Measurements from ENCODE around the gene PCDH10.

PCDH10 gene

GRCh38 chr4:133150486-133151340 lies 1.6 kb downstream of the PCDH10 start:
- no peak for DNase-seq (ENCODE audit: low read depth)
- TF ChIP-seq CTCF (IDR thresholded peaks at IDR 0.05; ENCODE audit: control insufficient read depth, extremely low read depth, insufficient read depth): no peak
- H3K4me3 ChIP-seq (ENCODE audit: low read depth, low read length): no peak overlapping the region

GRCh38 chr4:133151341-133151690 lies 2.2 kb downstream of the PCDH10 start:
- no peak for TF ChIP-seq CTCF (IDR thresholded peaks at IDR 0.05; ENCODE audit: control insufficient read depth, extremely low read depth, insufficient read depth)
- no peak overlapping the region for H3K4me3 ChIP-seq (ENCODE audit: low read depth, low read length)
- DNase-seq (ENCODE audit: low read depth): no peak

- H3K4me3 ChIP-seq (ENCODE audit: low read depth, low read length): no peak overlapping the region
- DNase-seq (ENCODE audit: low read depth): no peak
- TF ChIP-seq CTCF (IDR thresholded peaks at IDR 0.05; ENCODE audit: control insufficient read depth, extremely low read depth, insufficient read depth): no peak
Observed at GRCh38 chr4:133151691-133152329, 2.7 kb downstream of the PCDH10 start.

- no peak overlapping the region for H3K4me3 ChIP-seq (ENCODE audit: low read depth, low read length)
- TF ChIP-seq CTCF (IDR thresholded peaks at IDR 0.05; ENCODE audit: control insufficient read depth, extremely low read depth, insufficient read depth): no peak
- DNase-seq (ENCODE audit: low read depth): no peak
Observed at GRCh38 chr4:133152330-133152821, 3.3 kb downstream of the PCDH10 start.

- H3K4me3 ChIP-seq (ENCODE audit: low read depth, low read length): no peak overlapping the region
- no peak for TF ChIP-seq CTCF (IDR thresholded peaks at IDR 0.05; ENCODE audit: control insufficient read depth, extremely low read depth, insufficient read depth)
- DNase-seq (ENCODE audit: low read depth): no peak
Observed at GRCh38 chr4:133152831-133153481, 3.9 kb downstream of the PCDH10 start.

- DNase-seq (ENCODE audit: low read depth): no peak
- no peak overlapping the region for H3K4me3 ChIP-seq (ENCODE audit: low read depth, low read length)
- peak; percentile 73 for TF ChIP-seq CTCF (IDR thresholded peaks at IDR 0.05; ENCODE audit: control insufficient read depth, extremely low read depth, insufficient read depth)
Observed at GRCh38 chr4:133154725-133155124, 5.6 kb downstream of the PCDH10 start.

All from LNCaP clone FGC (cell line).